ENCODE measurements around the gene ITGAV.

ITGAV gene

DNA sequence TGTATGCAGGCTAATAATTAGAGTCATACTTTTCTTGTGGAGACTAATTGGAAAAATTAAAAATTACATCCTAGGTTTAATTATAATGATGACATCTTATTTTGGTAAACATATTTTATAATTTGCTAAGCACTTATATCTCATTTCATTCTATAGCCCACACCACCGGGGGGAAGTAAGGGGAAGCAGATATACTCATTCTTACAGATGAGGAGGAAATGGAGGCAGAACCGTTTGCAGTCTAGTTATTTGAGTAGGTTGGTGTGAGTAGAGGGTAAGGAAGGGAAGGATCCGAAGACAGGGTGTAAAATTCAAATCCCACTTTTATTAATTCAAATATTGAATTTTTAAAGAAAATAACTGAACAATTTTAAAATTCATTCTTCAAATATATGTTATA lies 3.7 kb downstream of the ITGAV start:
- no peak overlapping the region for H3K27ac ChIP-seq
- H3K9ac ChIP-seq: no peak overlapping the region
- H3K4me2 ChIP-seq (ENCODE audit: low read length): no peak overlapping the region
- TF ChIP-seq CTCF (IDR thresholded peaks at IDR 0.05): no peak
- no peak overlapping the region for H2AFZ ChIP-seq
- no peaks in the 10 kb centered on the region for H3K27me3 ChIP-seq (ENCODE audit: control insufficient read depth, insufficient read depth, low read length)
- H3K4me3 ChIP-seq (ENCODE audit: low read depth, low read length): no peak overlapping the region
- H3K9me3 ChIP-seq (ENCODE audit: control insufficient read depth, low read length): no peaks in the 10 kb centered on the region
- peaks cover 23% of the 10 kb centered on the region for H3K79me2 ChIP-seq
- H3K4me1 ChIP-seq: peaks cover 8% of the 10 kb centered on the region
- H3K36me3 ChIP-seq (ENCODE audit: control insufficient read depth, insufficient read depth, low read length): no peaks in the 10 kb centered on the region

DNA sequence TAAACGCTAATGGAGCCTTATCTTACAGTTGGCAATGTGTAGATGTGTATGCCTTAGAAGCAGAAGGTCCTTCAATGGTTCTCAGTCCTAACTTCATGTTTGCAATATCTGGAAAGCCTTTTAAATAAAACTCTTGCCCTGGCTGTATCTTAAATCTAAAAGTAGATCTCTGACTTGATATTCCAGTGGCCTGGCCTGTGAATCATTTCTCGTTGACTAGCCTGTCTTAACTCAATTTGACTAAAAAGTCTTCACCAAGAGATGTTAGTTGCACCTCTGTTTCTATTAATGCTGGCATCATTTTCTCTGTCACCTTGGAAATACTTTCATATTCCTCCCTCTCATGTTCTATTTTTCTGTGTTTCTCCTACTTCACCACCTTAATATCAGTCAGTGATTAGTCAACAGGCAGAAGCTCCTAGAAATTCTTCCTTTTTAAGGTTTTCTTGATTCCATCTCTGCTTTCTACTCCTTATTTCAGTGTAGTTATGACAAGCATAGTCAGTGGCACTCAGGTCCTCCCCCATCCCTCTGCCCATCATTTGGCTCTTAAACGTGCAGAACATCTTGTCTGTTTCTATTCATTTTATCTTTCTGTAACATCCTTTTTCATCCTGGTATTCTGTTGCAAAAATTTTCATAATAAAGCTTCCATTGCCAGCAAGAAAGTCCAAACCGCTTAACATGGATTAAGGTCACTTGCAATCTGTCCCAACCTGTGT lies 4.3 kb downstream of the ITGAV start:
- H3K4me1 ChIP-seq: peaks cover 5% of the 10 kb centered on the region
- H3K27me3 ChIP-seq (ENCODE audit: control insufficient read depth, insufficient read depth, low read length): no peaks in the 10 kb centered on the region
- TF ChIP-seq CTCF (IDR thresholded peaks at IDR 0.05): no peak
- no peak overlapping the region for H3K27ac ChIP-seq
- no peak overlapping the region for H3K9ac ChIP-seq
- H3K9me3 ChIP-seq (ENCODE audit: control insufficient read depth, low read length): no peaks in the 10 kb centered on the region
- no peaks in the 10 kb centered on the region for H3K36me3 ChIP-seq (ENCODE audit: control insufficient read depth, insufficient read depth, low read length)
- H2AFZ ChIP-seq: no peak overlapping the region
- H3K4me3 ChIP-seq (ENCODE audit: low read depth, low read length): no peak overlapping the region
- H3K79me2 ChIP-seq: peaks cover 26% of the 10 kb centered on the region
- no peak overlapping the region for H3K4me2 ChIP-seq (ENCODE audit: low read length)

DNA sequence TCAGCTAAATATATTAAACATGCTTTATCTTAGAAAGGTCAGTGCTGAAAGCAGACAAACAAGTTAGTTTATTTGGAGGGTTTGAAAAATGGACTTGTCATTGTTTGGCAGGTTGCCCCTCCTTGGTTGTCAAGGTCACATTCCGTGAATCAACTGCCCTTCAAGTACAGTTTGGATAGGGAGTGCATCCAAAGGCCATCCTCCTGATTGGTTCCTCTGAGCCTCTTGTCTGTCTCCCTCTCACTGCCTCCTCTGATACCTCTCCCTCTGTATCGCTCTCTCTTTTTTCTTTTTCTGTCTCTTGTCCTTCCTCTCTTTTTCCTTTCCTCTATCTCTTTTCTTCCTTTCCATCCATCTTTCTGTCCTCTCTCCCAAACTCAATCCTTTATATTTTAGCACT lies 5.4 kb downstream of the ITGAV start:
- Histone ChIP-seq H2AFZ (no peak overlapping the region), H3K27ac (no peak overlapping the region), H3K4me1 (peaks cover 3% of the 10 kb centered on the region), H3K9me3 (ENCODE audit: control insufficient read depth, low read length) (no peaks in the 10 kb centered on the region), H3K4me2 (ENCODE audit: low read length) (peak overlapping the region; percentile 43), H3K27me3 (ENCODE audit: control insufficient read depth, insufficient read depth, low read length) (no peaks in the 10 kb centered on the region), H3K4me3 (ENCODE audit: low read depth, low read length) (peak overlapping the region; percentile 20), H3K36me3 (ENCODE audit: control insufficient read depth, insufficient read depth, low read length) (no peaks in the 10 kb centered on the region), H3K9ac (no peak overlapping the region), H3K79me2 (peaks cover 23% of the 10 kb centered on the region)
- no peak for TF ChIP-seq CTCF (IDR thresholded peaks at IDR 0.05)

- no peak overlapping the region for H2AFZ ChIP-seq
- no peak overlapping the region for H3K27ac ChIP-seq
- H3K27me3 ChIP-seq (ENCODE audit: control insufficient read depth, insufficient read depth, low read length): no peaks in the 10 kb centered on the region
- no peaks in the 10 kb centered on the region for H3K4me1 ChIP-seq
- TF ChIP-seq CTCF (IDR thresholded peaks at IDR 0.05): no peak
- H3K9me3 ChIP-seq (ENCODE audit: control insufficient read depth, low read length): no peaks in the 10 kb centered on the region
- peaks cover 27% of the 10 kb centered on the region for H3K79me2 ChIP-seq
- no peak overlapping the region for H3K4me3 ChIP-seq (ENCODE audit: low read depth, low read length)
- H3K9ac ChIP-seq: no peak overlapping the region
- no peaks in the 10 kb centered on the region for H3K36me3 ChIP-seq (ENCODE audit: control insufficient read depth, insufficient read depth, low read length)
- H3K4me2 ChIP-seq (ENCODE audit: low read length): no peak overlapping the region
Observed at GRCh38 chr2:186599186-186599778, 9.4 kb downstream of the ITGAV start.

GRCh38 chr2:186603286-186603685 lies 13.4 kb downstream of the ITGAV start:
- H3K36me3 ChIP-seq (ENCODE audit: control insufficient read depth, insufficient read depth, low read length): no peaks in the 10 kb centered on the region
- no peak overlapping the region for H3K4me3 ChIP-seq (ENCODE audit: low read depth, low read length)
- H3K9ac ChIP-seq: no peak overlapping the region
- H3K4me2 ChIP-seq (ENCODE audit: low read length): no peak overlapping the region
- peaks cover 12% of the 10 kb centered on the region for H3K79me2 ChIP-seq
- H3K4me1 ChIP-seq: peaks cover 6% of the 10 kb centered on the region
- H3K27ac ChIP-seq: no peak overlapping the region
- H3K27me3 ChIP-seq (ENCODE audit: control insufficient read depth, insufficient read depth, low read length): no peaks in the 10 kb centered on the region
- H3K9me3 ChIP-seq (ENCODE audit: control insufficient read depth, low read length): no peaks in the 10 kb centered on the region
- TF ChIP-seq CTCF (IDR thresholded peaks at IDR 0.05): no peak
- no peak overlapping the region for H2AFZ ChIP-seq

All from parathyroid adenoma (tissue), 2 donors.